ENCODE data around the gene RNF130.
"Not testable (repeated sequence)": the region's sequence is repeated elsewhere in the genome, so short reads cannot be mapped to it uniquely, and the experiment has no call there.

RNF130 gene

GRCh38 chr5:179973391-179973790, 98.2 kb downstream of the RNF130 start:
- no peak for TF ChIP-seq CTCF (IDR thresholded peaks at IDR 0.05)
- no peak for DNase-seq (ENCODE audit: low spot score)

DNA sequence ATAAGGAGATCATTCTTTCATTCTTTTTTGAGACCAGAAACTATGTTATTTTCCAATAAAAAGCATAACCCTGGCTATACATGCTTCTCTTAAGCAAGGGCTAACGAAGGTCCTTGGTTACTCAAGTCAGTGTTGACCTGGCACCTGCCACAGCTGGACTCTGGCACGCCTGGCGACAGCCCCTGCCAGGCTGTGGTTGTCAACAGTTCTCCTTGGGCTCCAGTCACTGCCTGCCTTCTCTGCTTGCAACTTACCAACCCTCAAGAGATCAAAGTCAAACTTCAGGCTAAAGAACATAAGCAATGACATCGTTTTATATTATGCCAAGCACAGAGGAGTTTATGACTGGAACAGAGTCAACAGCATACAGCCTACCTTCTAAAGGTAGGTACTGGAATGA, 102.4 kb downstream of the RNF130 start:
- H3K4me3 ChIP-seq: no peak overlapping the region
- no peak for DNase-seq (ENCODE audit: low spot score)
- no peak overlapping the region for H3K27ac ChIP-seq
- TF ChIP-seq CTCF (IDR thresholded peaks at IDR 0.05): no peak

More at GRCh38 chr5:179973391-179973790, 98.2 kb downstream of the RNF130 start:
- H3K4me3 ChIP-seq: no peak overlapping the region
- no peak overlapping the region for H3K27ac ChIP-seq

DNA sequence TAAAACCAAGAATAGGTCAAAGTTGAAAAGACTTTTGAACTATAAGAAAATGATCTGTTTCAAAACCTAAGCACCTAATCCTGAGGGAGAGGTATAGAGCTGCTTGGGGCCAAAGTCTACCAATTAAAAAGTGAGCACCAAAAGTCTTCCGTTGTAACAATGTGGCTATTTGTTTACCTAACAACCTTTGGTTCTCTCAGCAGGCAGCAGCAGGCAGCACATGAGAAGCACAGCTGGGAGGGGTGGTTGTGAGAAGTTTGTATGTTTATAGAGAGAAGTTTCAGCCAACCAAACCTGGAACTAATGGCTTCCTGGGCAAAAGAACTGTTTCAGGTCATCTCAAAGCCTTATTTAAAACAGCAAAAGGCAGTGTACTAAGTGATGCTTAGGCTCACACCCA, 104.1 kb downstream of the RNF130 start:
- no peak for TF ChIP-seq CTCF (IDR thresholded peaks at IDR 0.05)
- Histone ChIP-seq H3K4me3 (no peak overlapping the region), H3K27ac (no peak overlapping the region)
- DNase-seq (ENCODE audit: low spot score): no peak

- H3K27ac ChIP-seq: no peak overlapping the region
- TF ChIP-seq CTCF (IDR thresholded peaks at IDR 0.05): no peak
- no peak overlapping the region for H3K4me3 ChIP-seq
- DNase-seq (ENCODE audit: low spot score): no peak
These were observed 107.5 kb downstream of the RNF130 start for GRCh38 chr5:179964015-179964414.

GRCh38 chr5:179963375-179963774, 108.2 kb downstream of the RNF130 start:
- no peak for DNase-seq (ENCODE audit: low spot score)
- no peak overlapping the region for H3K27ac ChIP-seq
- no peak for TF ChIP-seq CTCF (IDR thresholded peaks at IDR 0.05)
- no peak overlapping the region for H3K4me3 ChIP-seq

DNA sequence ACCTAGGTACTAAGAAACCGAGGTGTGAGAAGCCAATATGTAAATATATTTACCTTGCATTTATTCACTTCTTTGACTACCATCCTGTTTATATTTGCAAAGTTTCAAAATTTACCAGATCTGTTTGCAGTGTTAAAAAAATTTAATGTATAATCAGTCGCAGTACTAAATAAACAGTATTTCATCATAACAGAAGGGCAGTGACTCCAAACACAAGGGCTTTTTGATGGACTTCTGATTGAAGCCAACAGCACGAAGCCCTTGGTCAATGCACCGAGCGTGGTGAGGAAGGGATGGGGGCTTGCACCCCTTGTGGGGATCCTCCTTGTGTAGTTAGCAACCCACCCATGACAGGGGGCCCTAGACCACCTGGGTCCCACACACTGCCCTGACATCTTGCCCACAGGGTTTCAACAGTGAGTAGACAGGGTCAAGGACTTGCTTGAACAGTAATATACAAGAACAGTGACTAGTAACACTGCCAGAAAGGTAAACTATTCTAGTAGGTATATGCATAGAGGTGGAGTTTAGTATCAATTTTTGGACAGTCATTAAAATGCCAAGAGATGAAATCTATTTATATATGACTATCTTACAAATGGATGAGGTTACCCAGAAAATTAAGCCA, 111.2 kb downstream of the RNF130 start:
- no peak overlapping the region for H3K4me3 ChIP-seq
- no peak for TF ChIP-seq CTCF (IDR thresholded peaks at IDR 0.05)
- DNase-seq (ENCODE audit: low spot score): no peak
- no peak overlapping the region for H3K27ac ChIP-seq

GRCh38 chr5:179959641-179960040, 111.9 kb downstream of the RNF130 start:
- TF ChIP-seq CTCF (IDR thresholded peaks at IDR 0.05): no peak
- Histone ChIP-seq H3K27ac (no peak overlapping the region), H3K4me3 (no peak overlapping the region)
- no peak for DNase-seq (ENCODE audit: low spot score)

GRCh38 chr5:179959118-179959517, 112.4 kb downstream of the RNF130 start:
- H3K27ac ChIP-seq; H3K4me3 ChIP-seq; DNase-seq (ENCODE audit: low spot score): not testable (repeated sequence)
